GM18526 (cell line): Measurements from ENCODE around the gene HOXA1.

Experiments
- POLR2A ChIP-seq: IDR thresholded peaks from 3 replicates; pipeline ENCODE4 v1.6.1; 2011; ENCODE audit not compliant: insufficient read length; ENCODE audit errors: extremely low read depth

HOXA1 gene

GRCh38 chr7:27138472-27138871 is 42.7 kb upstream of the HOXA1 start:
- TF ChIP-seq POLR2A, result no peak

- no peak for TF ChIP-seq POLR2A
These were observed 42.0 kb upstream of the HOXA1 start for GRCh38 chr7:27137640-27138315.

- TF ChIP-seq POLR2A, result no peak
These were observed 38.6 kb upstream of the HOXA1 start for GRCh38 chr7:27134392-27134791.

GRCh38 chr7:27133409-27134231 is 37.8 kb upstream of the HOXA1 start:
- no peak for TF ChIP-seq POLR2A

GRCh38 chr7:27132978-27133377 is 37.2 kb upstream of the HOXA1 start:
- TF ChIP-seq POLR2A, result no peak

- no peak for TF ChIP-seq POLR2A
These were observed 36.4 kb upstream of the HOXA1 start for GRCh38 chr7:27132214-27132613.

- TF ChIP-seq POLR2A, result no peak
These were observed 35.6 kb upstream of the HOXA1 start for GRCh38 chr7:27131390-27131819.

GRCh38 chr7:27130540-27131389 is 35.0 kb upstream of the HOXA1 start, which contains the start of gene HOXA4:
HOXA4 (minus strand) TSS chr7:27130757; CDS start chr7:27130733, 24 bp downstream.
- no peak for TF ChIP-seq POLR2A

- TF ChIP-seq POLR2A, result no peak
These were observed 34.1 kb upstream of the HOXA1 start for GRCh38 chr7:27129729-27130539.

GRCh38 chr7:27128776-27129728 is 33.3 kb upstream of the HOXA1 start:
- no peak for TF ChIP-seq POLR2A

- no peak for TF ChIP-seq POLR2A
These were observed 32.2 kb upstream of the HOXA1 start for GRCh38 chr7:27128034-27128433.

GRCh38 chr7:27126596-27127327 is 31.0 kb upstream of the HOXA1 start:
- TF ChIP-seq POLR2A, result no peak

GRCh38 chr7:27125986-27126394 is 30.2 kb upstream of the HOXA1 start:
- TF ChIP-seq POLR2A, result no peak
